ENCODE measurements around the gene IL1B. TPM values are rescaled to one million over a fixed set of nuclear protein-coding genes. Genes with fewer than 3 reads are reported as not detected.

The IL1B gene
- total and polyA plus RNA-seq, 2 of the 8 experiments (the other 6 are each of a cell fraction or from before 2014, with no cell fraction given), result not detected

DNA sequence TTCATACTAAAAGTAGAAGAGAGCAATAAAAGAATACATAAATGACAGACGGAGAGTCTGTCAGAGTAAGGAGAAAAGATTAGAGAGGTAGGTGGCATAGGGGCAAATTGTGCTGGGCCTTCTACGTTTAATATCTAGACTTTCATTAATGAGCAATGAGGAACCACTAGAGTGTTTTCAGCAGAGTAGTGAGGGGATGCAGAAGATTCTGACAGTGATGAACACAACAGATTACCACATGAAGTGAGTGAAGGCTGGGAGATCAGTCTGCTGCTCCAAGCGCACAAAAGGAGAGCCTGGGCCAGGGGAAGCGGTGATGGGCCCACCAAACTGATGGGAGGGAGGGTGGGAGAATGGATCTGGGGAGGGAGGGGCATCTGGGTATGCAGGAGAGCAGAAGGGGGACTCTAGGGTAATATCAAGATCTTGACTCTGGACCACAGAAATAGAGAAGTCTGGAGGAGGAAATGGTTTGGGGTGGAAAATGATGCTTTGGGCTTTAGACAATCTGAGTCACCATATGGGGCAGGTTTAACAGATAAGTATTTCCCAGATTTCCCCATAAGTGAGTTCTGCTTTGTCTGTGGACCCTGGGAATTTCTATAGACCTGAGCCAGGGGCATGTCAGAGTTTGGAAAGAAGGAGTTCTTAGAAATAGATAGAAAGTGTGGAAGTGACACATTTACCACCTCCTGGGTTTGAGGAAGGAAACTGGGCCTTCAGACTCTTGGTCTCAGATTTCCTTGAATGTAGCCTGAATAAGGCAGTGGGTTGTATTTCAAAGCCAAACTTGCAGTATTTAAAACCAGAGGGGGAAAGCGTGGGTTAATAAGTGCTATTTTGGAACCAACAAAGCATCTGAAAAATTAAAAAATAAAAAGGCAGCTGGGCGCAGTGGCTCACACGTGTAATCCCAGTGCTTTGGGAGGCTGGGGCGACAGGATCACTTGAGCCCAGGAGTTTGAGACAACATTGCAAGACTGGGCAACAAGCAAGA is 37.3 kb downstream of the IL1B start:
- H3K9me3 ChIP-seq (ENCODE audit: insufficient read depth in 2 of 2, low read depth in 1 of 2, low read length in 1 of 2), result no peaks in the 10 kb centered on the region; a peak in 1 of 4 replicates
- H3K79me1 ChIP-seq (ENCODE audit: low read depth, low read length), result no peaks in the 10 kb centered on the region
- no peak for FAIRE-seq
- H3K23ac ChIP-seq (ENCODE audit: insufficient read length), result no peak overlapping the region
- no peak overlapping the region for H2AK5ac ChIP-seq (ENCODE audit: low read depth, low read length)
- H3K27ac ChIP-seq (ENCODE audit: low read depth, low read length), result no peak overlapping the region
- no peak overlapping the region for H4K8ac ChIP-seq (ENCODE audit: extremely low read depth, insufficient read depth, low read length)
- DNase-seq (ENCODE audit: low read depth in 1 of 2, low spot score in 2 of 2), result no peak
- no peak overlapping the region for H2BK5ac ChIP-seq (ENCODE audit: low read depth, low read length)
- no peak overlapping the region for H3K4me2 ChIP-seq (ENCODE audit: insufficient read depth in 1 of 2, low read depth in 2 of 2, low read length in 2 of 2)
- no peaks in the 10 kb centered on the region for H3K27me3 ChIP-seq (replicated peaks in 1 of 4; ENCODE audit: control insufficient read depth in 3 of 4, extremely low read depth in 1 of 4, insufficient read depth in 3 of 4, low read length in 3 of 4)
- no peaks in the 10 kb centered on the region for H3K23me2 ChIP-seq (ENCODE audit: low read depth, low read length)
- no peak overlapping the region for H2BK120ac ChIP-seq (replicated peaks; ENCODE audit: low read depth, low read length)
- H3K9ac ChIP-seq (replicated peaks in 1 of 4; ENCODE audit: extremely low read depth in 1 of 4, low read depth in 3 of 4, low read length in 3 of 4), result no peak overlapping the region
- no peaks in the 10 kb centered on the region for H4K20me1 ChIP-seq (replicated peaks in 1 of 2; ENCODE audit: control insufficient read depth in 1 of 2, insufficient read depth in 2 of 2, low read length in 2 of 2)
- WGBS, 2 experiments (ENCODE audit: extremely low coverage in 1 of 2, insufficient coverage in 1 of 2, insufficient read length in 1 of 2, insufficient replicate concordance in 2 of 2, low coverage in 1 of 2, low lambda C conversion rate in 2 of 2, missing lambda C conversion rate in 1 of 2), result 80% methylated on average over 8 of the region's 8 CpGs; no CpG with 5 or more reads in 1 of the 2 experiments
- H3K4me1 ChIP-seq (replicated peaks in 1 of 4; ENCODE audit: control insufficient read depth in 3 of 4, insufficient read depth in 4 of 4, low read length in 3 of 4), result no peaks in the 10 kb centered on the region; a peak in 1 of 7 replicates
- ChIA-PET POLR2A (ENCODE audit: partially characterized antibody) (no interaction called here), CTCF (ENCODE audit: partially characterized antibody) (no interaction called here)
- no peak overlapping the region for H2BK12ac ChIP-seq (ENCODE audit: low read depth, low read length)
- no peaks in the 10 kb centered on the region for H3K79me2 ChIP-seq (ENCODE audit: control insufficient read depth in 1 of 2, insufficient read depth in 2 of 2, low read length in 2 of 2)
- H4K91ac ChIP-seq (replicated peaks; ENCODE audit: insufficient read length, low read length), result no peak overlapping the region
- H2BK15ac ChIP-seq (ENCODE audit: low read length), result no peak overlapping the region
- H4K5ac ChIP-seq (ENCODE audit: insufficient read length, low read depth, low read length), result no peak overlapping the region
- H3K4me3 ChIP-seq (ENCODE audit: extremely low read depth in 1 of 4, insufficient read depth in 2 of 4, low read depth in 3 of 4, low read length in 4 of 4), result no peak overlapping the region
- no peak overlapping the region for H3K4ac ChIP-seq (replicated peaks; ENCODE audit: insufficient read length, low read depth, low read length)
- H2BK20ac ChIP-seq (ENCODE audit: low read length), result no peak overlapping the region
- H3K18ac ChIP-seq (ENCODE audit: extremely low read depth, low read length), result no peak overlapping the region
- H3K14ac ChIP-seq (ENCODE audit: insufficient read length), result no peak overlapping the region
- H2AFZ ChIP-seq (ENCODE audit: low read length), result no peak overlapping the region
- H3K36me3 ChIP-seq (ENCODE audit: control insufficient read depth in 2 of 4, insufficient read depth in 4 of 4, low read length in 3 of 4), result no peaks in the 10 kb centered on the region
- no peak overlapping the region for H3K56ac ChIP-seq (replicated peaks; ENCODE audit: insufficient read length, low read depth, low read length)
- TF ChIP-seq SIX5 (IDR thresholded peaks at IDR 0.05; ENCODE audit: low read depth, low read length) (no peak), MAFK (IDR thresholded peaks at IDR 0.05; ENCODE audit: low read depth, low read length) (no peak), GABPA (IDR thresholded peaks at IDR 0.05; ENCODE audit: borderline replicate concordance, insufficient read depth, low read length) (no peak), SP2 (IDR thresholded peaks at IDR 0.05; ENCODE audit: low read length) (no peak), FOSL1 (IDR thresholded peaks at IDR 0.05; ENCODE audit: insufficient read depth, low read depth, low read length) (no peak)

All from H1 (cell line).